ENCODE measurements around the gene RNF141.

RNF141 gene

DNA sequence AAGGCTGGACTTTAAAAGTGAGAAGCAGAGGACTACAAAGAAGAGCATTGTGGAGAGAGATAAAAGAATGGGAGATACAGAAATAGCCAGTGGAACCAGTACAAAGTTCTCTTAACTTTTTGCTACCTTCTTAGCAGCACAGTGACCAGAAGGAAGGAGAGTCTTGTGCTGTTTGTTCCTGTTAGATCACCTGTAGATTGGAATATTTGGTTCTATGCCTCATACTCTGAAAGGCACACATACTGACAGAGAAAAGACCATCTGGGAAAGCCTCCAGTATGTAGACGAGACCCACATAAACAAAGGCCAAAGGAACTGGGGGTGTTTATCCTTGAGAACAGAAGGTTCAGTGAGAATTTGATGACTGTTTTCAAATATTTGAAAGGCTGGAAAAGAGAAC is 18.7 kb downstream of the RNF141 start:
- peak in 1 of 14 donors; percentile 39 for DNase-seq

DNA sequence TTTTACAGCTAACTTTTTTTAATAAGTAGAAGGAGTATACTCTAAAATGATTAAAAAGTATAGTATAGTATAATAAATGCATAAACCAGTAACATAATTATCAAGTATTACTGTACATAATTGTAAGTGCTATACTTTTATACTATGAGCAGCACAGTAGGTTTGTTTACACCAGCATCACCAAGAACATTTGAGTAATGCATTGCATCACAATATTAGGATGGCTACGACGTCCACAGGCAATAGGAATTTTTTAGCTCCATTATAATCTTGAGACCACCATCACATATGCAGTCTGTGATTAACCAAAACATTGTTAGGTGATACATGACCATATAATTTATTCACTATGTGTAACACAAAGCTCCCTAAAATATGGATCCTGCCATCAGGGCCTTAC is 20.4 kb downstream of the RNF141 start:
- no peak for DNase-seq

DNA sequence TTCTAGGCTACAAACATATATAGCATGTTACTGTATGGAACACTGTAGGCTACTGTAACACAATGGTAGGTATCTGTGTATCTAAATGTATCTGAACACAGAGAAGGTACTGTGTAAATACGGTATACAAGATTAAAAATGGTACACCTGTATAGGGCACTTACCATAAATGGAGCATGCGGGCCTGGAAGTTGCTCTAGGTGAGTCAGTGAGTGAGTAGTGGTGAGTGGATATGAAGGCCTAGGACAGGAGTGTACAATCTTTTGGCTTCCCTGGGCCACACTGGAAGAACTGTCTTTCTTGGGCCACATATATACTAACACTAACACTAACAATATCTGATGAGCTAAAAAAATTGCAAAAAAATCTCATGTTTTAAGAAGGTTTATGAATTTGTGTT is 21.4 kb downstream of the RNF141 start:
- no peak for DNase-seq

DNA sequence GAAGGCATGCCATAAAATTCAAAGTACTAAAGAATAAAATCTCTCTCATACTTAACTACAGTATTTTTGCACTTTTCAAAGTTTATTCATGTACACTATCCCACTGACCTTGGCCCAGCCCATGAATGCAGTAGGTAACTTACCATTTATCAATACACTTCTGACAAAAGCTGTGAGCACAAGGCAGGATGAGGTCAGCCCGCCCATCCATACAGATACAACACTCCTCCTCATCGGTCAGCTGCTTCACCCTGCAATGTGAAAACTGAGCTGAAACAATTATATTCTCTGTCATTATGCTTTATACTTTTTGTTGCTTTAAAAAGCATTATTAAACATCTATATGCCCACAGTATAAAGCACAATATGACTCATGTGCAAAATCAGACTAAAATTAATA is 22.1 kb downstream of the RNF141 start:
- DNase-seq = no peak

DNA sequence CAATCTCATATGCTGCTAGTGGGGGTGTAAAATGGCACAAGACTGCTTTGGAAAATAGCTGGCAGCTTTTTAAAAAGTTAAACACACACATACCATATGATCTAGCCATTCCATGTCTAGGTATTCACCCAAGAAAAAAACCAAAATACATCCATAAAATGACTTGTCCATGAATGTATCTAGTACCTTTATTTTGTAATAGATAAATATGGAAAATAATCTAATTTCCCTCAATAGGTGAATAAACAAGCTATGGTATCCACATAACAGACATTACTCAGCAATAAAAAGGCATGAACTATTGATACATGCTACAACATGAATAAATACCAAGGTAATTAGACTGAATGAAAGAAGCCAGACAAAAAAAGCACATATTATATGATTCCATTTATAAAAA is 22.9 kb downstream of the RNF141 start:
- DNase-seq = no peak

DNA sequence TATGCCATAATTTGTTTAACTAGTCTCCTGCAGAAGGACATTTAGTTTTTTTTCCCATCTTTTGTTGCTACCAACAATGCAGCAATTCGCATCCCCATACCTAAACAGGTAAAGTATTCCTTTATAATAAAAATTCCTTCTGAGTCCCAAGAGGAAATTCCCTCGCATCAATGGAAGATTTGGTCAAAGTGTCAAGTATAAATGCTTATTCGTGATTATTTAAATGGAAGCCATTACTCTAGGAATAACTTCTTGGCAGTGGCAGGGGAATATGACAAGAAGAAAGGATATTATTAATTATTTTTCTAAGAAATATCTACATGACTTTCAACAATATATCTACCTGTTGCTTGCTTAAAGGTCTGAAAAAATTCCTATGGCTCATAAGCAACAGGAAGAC is 25.6 kb downstream of the RNF141 start:
- DNase-seq = no peak

DNA sequence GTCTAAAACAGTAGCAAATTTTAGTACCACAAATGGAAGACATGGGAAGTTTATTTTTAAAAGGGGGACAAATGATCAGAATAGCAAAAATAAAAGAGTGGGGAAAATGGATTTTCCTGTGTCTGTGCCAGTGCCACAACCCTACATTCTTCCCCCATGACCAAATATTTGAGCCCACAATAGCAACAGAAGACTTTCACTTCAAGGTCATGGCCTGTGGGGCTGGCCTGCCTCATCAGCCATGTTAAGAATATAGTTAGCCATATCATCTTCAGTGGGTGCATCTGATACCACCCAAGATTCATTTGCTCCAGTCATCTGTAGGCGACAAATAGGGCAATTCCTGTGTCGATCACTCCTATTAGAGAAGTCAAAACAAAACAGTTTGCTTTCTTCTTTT is 26.3 kb downstream of the RNF141 start:
- DNase-seq = no peak

DNA sequence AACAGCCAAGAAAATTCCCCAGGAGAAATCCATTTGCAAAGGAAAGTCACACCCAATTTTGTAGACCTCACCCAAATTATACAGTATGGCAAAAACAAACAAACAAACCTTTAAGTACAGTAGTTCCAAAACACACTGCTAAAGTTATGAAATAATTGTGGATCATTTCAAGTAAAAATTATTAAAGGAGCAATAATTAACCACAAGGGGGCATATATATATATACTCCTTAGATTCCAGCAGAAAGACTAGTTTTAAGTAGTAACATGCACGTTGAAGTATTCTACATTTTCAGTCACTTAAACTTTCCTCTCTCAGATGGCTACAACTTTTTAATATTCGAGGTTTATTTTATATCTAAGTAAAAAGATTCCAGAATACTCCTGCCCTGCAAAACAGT is 26.8 kb downstream of the RNF141 start:
- DNase-seq = no peak

- DNase-seq = no peak
Observed at GRCh38 chr11:10511181-10511621, 29.8 kb downstream of the RNF141 start.

- no peak for DNase-seq
Observed at GRCh38 chr11:10506008-10506370, 35.0 kb downstream of the RNF141 start.

- no peak for DNase-seq
Observed at GRCh38 chr11:10505278-10506007, 35.5 kb downstream of the RNF141 start.

- no peak for DNase-seq
Observed at GRCh38 chr11:10504490-10504889, 36.5 kb downstream of the RNF141 start.

DNA sequence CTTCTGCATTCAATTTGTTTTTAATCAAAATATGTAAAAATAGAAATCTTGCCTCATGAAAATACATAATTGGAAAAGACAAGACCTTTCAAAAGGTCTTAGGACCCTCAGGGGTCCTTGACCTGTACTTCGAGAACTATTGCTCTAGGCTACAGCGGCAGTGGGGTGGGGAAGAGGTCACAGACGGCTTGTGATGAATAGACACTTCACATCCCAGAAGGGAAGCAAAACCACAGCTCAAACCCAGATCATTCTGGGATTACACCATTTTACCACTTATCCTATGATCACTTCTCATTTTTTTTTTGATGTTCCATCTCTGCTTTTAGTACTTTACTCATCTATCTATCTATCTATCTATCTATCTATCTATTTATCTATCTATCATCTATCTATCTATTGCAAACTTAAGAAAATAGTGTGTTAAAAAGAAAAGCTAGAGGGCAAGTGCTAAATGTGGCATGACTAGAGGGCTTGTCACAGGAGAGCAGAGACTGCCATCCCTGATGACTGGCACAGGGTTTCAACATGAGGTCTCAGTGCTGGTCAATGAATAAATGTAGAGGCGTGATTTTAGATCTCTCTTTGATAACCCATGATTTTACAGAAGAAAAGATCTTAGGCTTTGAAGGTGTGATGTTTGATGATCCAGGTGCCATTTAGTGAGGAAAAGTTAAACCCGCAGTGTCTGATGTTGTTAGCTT is 37.1 kb downstream of the RNF141 start:
- no peak for DNase-seq

DNA sequence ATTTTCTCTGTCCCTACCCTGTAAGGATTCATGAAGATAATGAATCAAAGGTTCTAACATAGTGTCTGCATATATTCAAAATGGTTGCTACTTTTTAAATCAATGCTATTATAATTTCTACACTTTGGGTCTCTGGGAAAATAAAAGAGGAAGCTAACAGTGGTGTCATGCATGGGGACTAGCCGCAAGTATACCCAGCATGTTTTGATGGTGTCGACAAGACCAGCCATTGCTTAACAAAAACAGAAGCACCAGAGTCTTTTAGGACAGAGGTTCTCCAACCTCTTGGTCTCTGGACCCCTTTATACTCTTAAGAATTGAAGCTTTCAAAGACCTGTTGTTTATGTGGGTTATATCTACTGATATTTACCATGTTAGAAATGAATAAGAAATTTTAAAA is 37.8 kb downstream of the RNF141 start:
- no peak for DNase-seq

DNA sequence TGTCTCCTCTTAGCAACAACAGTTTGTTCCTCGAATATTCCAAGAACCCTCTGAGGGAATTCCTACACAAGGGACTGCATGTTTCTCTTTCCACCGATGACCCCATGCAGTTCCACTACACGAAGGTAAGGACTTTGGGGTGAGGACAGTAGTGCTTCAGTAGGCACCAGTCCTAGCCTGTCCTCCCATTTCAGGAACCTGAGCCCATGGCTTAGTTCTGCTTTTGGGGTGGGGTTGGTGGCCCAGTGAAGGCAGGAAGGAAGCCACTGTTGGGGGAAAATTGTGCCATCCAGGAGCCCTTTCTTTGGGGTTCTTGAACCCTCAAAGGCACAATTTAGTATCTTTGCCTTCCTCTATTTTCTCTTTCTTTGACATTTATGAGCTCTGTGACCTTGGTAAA is 38.2 kb downstream of the RNF141 start:
- DNase-seq = no peak

DNA sequence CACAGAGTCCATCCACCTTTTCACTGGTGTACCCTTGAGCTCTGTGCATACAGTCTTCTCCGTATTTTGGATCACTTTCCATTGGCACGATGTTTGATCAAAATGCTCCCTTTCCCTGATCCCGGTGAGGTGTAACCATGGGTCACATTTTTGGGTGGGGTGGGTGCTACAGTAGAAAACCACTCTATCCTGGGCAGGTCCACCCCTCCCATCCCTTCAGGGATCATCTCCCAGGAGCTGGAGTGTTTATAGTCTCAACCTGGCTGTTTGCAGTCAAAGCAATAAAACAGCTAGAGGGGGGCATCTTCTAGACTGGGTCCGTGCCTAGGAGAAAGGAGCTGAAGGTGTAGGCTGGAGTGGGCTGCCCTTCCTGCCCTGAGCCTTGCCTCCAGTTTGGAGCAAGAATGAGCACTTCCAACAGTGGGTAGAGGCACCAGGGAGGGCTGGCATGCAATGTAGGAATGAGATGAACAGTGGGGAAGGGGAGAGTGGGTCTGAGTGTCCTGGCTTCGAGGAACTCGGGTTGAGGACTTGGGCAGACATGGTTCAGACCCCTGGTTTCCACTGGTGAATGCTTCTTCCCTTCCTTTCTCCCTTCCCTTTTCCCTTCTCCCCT is 38.8 kb downstream of the RNF141 start:
- no peak for DNase-seq

- no peak for DNase-seq
Observed at GRCh38 chr11:10500757-10501684, 40.0 kb downstream of the RNF141 start.

GRCh38 chr11:10499874-10500601 is 40.9 kb downstream of the RNF141 start:
- DNase-seq = no peak

DNA sequence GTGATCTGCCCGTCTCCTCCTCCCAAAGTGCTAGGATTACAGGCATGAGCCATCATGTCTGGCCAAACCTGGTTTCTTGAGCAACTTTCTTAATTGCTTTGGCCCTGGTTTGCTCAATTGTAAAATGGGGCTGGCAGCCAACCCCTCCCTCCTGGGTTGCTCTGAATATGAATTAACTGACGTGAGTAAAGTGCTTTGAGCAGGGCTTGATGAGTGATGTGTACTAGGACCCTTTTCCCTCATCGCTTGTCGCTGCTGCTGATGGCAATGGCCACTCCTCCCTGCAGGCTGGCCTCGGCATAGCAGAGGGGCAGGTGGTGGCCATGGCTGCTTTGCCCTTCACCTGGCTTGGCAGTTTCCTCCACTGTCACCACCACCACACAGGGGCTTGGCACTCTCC is 41.5 kb downstream of the RNF141 start:
- DNase-seq = no peak

DNA sequence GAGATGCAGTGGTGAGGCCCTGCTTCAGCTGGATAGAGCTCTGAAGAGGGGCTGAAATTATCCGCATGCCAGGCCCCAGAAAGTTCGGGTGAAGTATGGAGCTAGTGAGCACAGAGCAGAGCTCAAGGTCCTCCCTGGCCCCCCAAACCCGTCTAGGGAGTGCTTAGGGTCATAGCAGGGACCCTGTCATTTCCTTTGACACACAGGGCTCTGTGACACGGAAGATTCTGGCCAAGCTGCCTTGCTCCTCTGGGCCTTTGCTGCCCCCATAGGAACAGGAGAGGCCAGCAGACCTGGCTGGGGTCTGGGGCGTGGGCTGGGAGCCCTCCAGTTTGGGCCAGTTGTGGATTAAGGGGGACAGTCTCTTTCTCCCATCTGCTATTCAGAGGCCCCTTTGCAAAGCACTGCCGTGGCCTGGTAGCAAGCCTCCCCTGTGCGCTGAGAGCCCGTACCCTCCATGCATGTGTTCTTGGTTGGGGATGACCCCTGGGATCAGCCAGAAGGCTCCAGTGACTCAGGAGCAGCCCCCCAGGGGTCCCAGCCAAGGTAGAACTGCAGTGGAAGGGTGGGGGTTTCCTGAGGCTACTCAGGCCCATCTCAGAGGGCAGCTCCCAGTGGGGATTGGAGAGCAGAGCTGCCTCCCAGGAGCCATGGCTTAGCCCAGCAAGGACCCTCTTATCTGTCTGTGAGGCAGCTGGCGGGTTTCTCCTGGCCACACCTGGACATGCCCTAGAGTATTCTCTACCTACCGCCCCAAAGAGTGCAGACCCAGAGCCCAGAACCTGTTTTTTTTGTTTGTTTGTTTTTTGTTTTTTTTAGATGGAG is 42.3 kb downstream of the RNF141 start:
- DNase-seq = no peak

- no peak for DNase-seq
Observed at GRCh38 chr11:10498022-10498400, 43.0 kb downstream of the RNF141 start.

Data from C1 segment of cervical spinal cord (tissue), 14 donors.